Lung microvascular endothelial cell (primary cell): ENCODE data around the gene TNS3. TPM values are rescaled to one million over a fixed set of nuclear protein-coding genes. Genes with fewer than 3 reads are reported as not detected.

Experiments
- DNase-seq, 2 donors: peaks; one replicate each; pipeline versions ENCODE4 v3.0.0 to v3.0.0-alpha.2; 2010; ENCODE audit warnings: low read depth in 2 of 2
- total RNA-seq: library from RNA; depleted of rRNA; stranded (reverse); fragments of >200 nt; gene quantifications from 2 replicates; pipeline ENCODE4 v1.2.1, GENCODE V29; 2014

TNS3 gene
- total RNA-seq, 1 donor from 2014 or later = 10.3 TPM

- no peak for DNase-seq
Measured at GRCh38 chr7:47233996-47234395, 347.9 kb downstream of the TNS3 start.

- no peak for DNase-seq
Measured at GRCh38 chr7:47232751-47233412, 349.0 kb downstream of the TNS3 start.

GRCh38 chr7:47231627-47232026, 350.3 kb downstream of the TNS3 start:
- no peak for DNase-seq

GRCh38 chr7:47231032-47231431, 350.9 kb downstream of the TNS3 start:
- DNase-seq = no peak

- no peak for DNase-seq
Measured at GRCh38 chr7:47228386-47229014, 353.4 kb downstream of the TNS3 start.

GRCh38 chr7:47227762-47228177, 354.1 kb downstream of the TNS3 start:
- no peak for DNase-seq

- DNase-seq = no peak
Measured at GRCh38 chr7:47226696-47227095, 355.2 kb downstream of the TNS3 start.

- no peak for DNase-seq
Measured at GRCh38 chr7:47225387-47226131, 356.4 kb downstream of the TNS3 start.
